ENCODE results near the gene OSBPL2. TPM values are rescaled to one million over a fixed set of nuclear protein-coding genes. Genes with fewer than 3 reads are reported as not detected.

The OSBPL2 gene
- total RNA-seq, 1 donor from 2014 or later, result 27.2 TPM

GRCh38 chr20:62299666-62300236 lies 61.4 kb downstream of the OSBPL2 start:
- intact Hi-C loops (cut with micrococcal nuclease), result loop anchor here (5.0 kb wide), 4 partner anchors 157 to 638 kb away; partner anchors contain the start of genes GID8, LSM14B, PSMA7 and SS18L1

GRCh38 chr20:62300319-62300718 lies 62.0 kb downstream of the OSBPL2 start:
- intact Hi-C loops (cut with micrococcal nuclease), result loop anchor here (5.0 kb wide), 4 partner anchors 158 to 637 kb away; partner anchors contain the start of genes GID8, LSM14B, PSMA7 and SS18L1

GRCh38 chr20:62301111-62301668 lies 62.9 kb downstream of the OSBPL2 start:
- intact Hi-C loops (cut with micrococcal nuclease), result loop anchor here (5.0 kb wide), 4 partner anchors 159 to 636 kb away; partner anchors contain the start of genes GID8, LSM14B, PSMA7 and SS18L1

GRCh38 chr20:62301773-62302340 lies 63.5 kb downstream of the OSBPL2 start:
- intact Hi-C loops (cut with micrococcal nuclease), result loop anchor here (1.0 to 5.0 kb wide), 12 partner anchors 63 to 635 kb away; partner anchors contain the start of genes CABLES2, GID8, LSM14B and MTG2

DNA sequence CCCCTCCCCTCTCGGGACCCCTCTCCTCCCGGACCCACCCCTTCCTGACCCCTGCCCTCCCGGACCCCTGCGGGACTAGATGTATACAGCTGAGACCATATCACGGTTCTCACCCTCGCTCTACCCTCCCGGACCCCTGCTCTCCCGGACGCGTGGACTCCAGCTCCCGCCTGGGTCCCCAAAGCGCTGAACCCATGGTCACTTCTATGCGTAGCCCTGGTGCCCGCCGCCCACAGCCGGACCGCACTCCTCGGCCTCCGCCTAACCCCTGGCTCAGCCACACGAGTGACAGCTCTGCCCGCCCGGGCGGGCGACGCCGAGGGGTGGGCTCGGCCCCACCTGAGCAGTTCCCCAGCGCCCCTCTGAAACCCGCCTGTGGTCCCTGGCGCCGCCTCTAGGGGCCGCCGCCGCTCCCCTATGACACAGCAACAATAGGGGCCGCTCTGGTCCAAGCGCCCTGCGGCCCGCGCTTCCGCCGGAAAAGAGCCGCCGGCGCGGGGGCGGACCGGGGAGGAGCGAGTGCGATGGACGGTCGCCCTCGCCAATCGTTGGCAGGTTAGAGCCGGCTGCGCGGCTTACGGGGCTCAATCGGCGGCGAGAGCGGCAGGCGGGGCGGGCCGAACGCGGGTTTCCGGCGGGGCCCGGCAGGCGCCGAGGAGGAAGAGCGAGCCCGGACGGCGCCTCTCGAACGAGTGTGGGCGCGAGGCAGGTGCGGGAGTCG lies 64.2 kb downstream of the OSBPL2 start, which contains the start of gene ADRM1:
Gene ADRM1 (plus strand): TSS at position 657 of the 721 bp plus-strand sequence. CDS start 572 bp downstream, outside the sequence.
- intact Hi-C loops (cut with micrococcal nuclease), result loop anchor here (1.0 to 5.0 kb wide), 12 partner anchors 63 to 635 kb away; partner anchors contain the start of genes CABLES2, GID8, LSM14B and MTG2

GRCh38 chr20:62303062-62303339 lies 64.7 kb downstream of the OSBPL2 start:
- intact Hi-C loops (cut with micrococcal nuclease), result loop anchor here (2.0 to 5.0 kb wide), 6 partner anchors 104 to 634 kb away; partner anchors contain the start of genes CABLES2, GID8, LSM14B and PSMA7

GRCh38 chr20:62303340-62304226 lies 65.3 kb downstream of the OSBPL2 start:
- intact Hi-C loops (cut with micrococcal nuclease), result loop anchor here (2.0 to 5.0 kb wide), 6 partner anchors 103 to 634 kb away; partner anchors contain the start of genes CABLES2, GID8, LSM14B and PSMA7

DNA sequence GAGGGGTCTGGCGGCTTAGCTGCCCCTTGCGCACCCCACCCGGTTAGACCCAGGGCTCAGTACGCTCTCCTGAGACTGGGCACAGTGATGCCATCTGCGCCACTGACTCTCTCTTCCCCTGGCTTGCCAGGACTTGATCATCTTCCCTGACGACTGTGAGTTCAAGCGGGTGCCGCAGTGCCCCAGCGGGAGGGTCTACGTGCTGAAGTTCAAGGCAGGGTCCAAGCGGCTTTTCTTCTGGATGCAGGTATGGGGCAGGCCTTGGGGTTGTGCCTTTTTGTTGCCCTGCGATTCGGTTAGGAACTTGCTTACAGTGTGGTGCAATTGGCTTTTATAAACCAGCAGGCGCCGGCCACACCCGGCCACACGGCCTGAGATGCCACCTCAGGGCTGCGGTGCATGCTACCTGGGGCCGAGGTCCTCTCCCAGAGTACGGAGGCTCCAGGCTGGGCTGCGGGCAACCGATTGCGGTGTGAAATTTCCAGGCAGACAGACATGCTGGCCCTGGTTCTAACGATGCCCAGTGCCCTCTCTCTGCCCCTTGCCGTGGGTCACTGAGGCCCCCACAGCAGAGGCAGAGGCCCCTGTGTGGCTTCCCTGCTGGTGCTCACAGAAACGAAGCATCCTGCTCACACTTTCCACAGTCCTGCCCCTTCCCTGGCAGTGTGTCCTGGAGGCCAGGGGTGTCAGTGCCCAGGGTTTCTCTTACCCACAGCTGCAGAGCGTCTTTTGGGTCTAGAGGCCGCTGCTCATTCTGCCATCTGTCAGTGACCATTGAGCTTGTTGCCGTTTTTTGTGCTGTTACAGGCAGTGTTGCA lies 66.2 kb downstream of the OSBPL2 start:
- intact Hi-C loops (cut with micrococcal nuclease), result loop anchor here (5.0 kb wide), 4 partner anchors 162 to 633 kb away; partner anchors contain the start of genes GID8, LSM14B, PSMA7 and SS18L1

GRCh38 chr20:62305149-62305764 lies 66.9 kb downstream of the OSBPL2 start:
- intact Hi-C loops (cut with micrococcal nuclease), result no loop called here

DNA sequence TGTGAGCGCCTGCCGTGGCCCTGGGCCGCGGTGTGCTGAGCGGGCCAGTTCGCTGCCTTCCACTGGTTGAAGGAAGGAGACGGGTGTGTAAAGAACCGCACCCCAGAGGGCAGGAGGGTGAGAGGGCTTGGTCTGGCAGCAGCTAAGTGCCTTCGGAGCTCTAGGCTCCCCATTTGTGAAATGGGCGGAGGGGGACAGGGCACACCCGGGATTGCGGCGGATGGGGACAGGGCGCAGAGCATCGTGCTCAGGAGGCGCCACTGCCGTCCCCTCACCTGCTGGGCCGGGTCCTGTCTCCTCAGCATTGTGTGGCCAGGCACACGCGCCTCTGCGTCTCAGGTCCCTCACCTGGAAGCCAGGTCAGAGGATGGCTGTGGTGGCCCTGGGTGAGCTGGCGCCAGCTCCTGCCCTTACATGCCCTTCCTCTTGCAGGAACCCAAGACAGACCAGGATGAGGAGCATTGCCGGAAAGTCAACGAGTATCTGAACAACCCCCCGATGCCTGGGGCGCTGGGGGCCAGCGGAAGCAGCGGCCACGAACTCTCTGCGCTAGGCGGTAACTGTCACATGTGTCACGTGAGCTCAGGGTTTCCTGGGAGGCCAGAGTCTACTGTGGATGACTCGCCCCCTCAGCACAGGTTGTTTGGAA lies 67.6 kb downstream of the OSBPL2 start:
- intact Hi-C loops (cut with micrococcal nuclease), result no loop called here

- intact Hi-C loops (cut with micrococcal nuclease), result no loop called here
These were observed 68.3 kb downstream of the OSBPL2 start for GRCh38 chr20:62306414-62307187.

- intact Hi-C loops (cut with micrococcal nuclease), result no loop called here
These were observed 69.1 kb downstream of the OSBPL2 start for GRCh38 chr20:62307226-62308101.

GRCh38 chr20:62308102-62308822 lies 69.9 kb downstream of the OSBPL2 start:
- intact Hi-C loops (cut with micrococcal nuclease), result no loop called here

GRCh38 chr20:62309198-62309944 lies 71.0 kb downstream of the OSBPL2 start:
- intact Hi-C loops (cut with micrococcal nuclease), result no loop called here

DNA sequence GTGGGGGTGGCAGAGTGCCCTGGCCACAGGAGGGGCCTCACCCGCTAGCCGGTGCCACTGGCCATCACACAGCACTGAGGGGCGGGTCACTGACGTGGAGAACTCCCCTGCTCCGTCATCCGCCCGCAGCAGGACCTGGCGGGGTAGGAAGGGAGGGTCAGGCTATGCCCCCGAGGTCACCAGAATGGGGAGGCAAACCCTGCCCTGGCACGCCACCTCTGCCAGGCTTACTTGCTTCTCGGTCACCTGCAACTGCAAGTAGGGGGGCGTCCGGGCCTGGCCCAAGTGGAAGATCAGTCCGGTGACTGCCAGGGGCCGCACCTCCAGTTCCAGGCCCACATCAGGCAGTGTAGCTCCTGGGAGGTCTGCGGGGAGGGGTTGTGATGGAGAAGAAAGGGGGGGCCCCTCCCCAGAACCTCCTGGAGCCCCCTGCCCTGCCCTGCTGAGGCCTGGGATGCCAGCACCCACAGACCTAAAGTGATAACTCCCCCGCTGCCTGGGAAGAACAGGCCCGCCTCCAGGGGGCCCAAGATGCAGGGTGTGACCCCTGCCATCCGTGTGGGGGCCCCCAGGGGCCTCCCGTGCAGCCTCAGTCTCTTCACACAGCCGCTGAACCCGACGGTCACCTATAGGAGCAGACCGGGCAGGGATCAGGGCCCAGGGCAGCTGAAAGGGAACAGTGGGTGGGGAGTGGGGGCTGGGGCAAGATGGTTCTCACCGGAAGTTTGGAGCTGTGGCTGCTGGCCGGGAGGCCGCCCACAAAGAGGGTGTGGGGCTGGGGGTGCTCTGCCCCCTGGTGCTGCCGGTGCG lies 71.8 kb downstream of the OSBPL2 start:
- intact Hi-C loops (cut with micrococcal nuclease), result no loop called here
